Parathyroid adenoma (tissue), 2 donors: ENCODE results near the gene POU3F1.

Source experiments
- H2AFZ ChIP-seq: fragments of 300-600 bp; sonication (generic); one replicate; pipeline ENCODE4 v1.7.0; 2017; ENCODE audit warnings: antibody characterized with exemption, mild to moderate bottlenecking
- H3K27ac ChIP-seq: fragments of 300-600 bp; sonication (generic); one replicate; pipeline ENCODE4 v1.7.0; 2017
- H3K27me3 ChIP-seq: fragments of 300-600 bp; sonication (generic); one replicate; pipeline ENCODE4 v1.7.0; 2017; ENCODE audit warnings: low read length; ENCODE audit not compliant: control insufficient read depth, insufficient read depth
- H3K36me3 ChIP-seq: fragments of 300-600 bp; sonication (generic); one replicate; pipeline ENCODE4 v1.7.0; 2017; ENCODE audit warnings: low read length; ENCODE audit not compliant: control insufficient read depth, insufficient read depth
- H3K4me1 ChIP-seq: fragments of 300-600 bp; sonication (generic); one replicate; pipeline ENCODE4 v1.7.0; 2017; ENCODE audit warnings: control low read depth
- H3K4me2 ChIP-seq: fragments of 300-600 bp; sonication (generic); one replicate; pipeline ENCODE4 v1.7.0; 2017; ENCODE audit warnings: low read length
- H3K4me3 ChIP-seq: fragments of 300-600 bp; sonication (generic); one replicate; pipeline ENCODE4 v1.7.0; 2017; ENCODE audit warnings: low read depth, low read length
- H3K79me2 ChIP-seq: fragments of 300-600 bp; sonication (generic); one replicate; pipeline ENCODE4 v1.7.0; 2017; ENCODE audit warnings: control low read depth
- H3K9ac ChIP-seq: fragments of 300-600 bp; sonication (generic); one replicate; pipeline ENCODE4 v1.7.0; 2017; ENCODE audit warnings: mild to moderate bottlenecking
- H3K9me3 ChIP-seq: fragments of 300-600 bp; sonication (generic); one replicate; pipeline ENCODE4 v1.7.0; 2017; ENCODE audit warnings: low read length; ENCODE audit not compliant: control insufficient read depth
- CTCF ChIP-seq: fragments of 300-600 bp; sonication (generic); IDR thresholded peaks from one replicate; pipeline ENCODE4 v1.7.0; 2017; ENCODE audit warnings: antibody characterized with exemption, mild to moderate bottlenecking
- donor health status: primary hyperparathyroidism.

Gene POU3F1

GRCh38 chr1:38020396-38020795 is 26.2 kb downstream of the POU3F1 start:
- no peaks in the 10 kb centered on the region for H3K27me3 ChIP-seq
- H3K9me3 ChIP-seq: no peaks in the 10 kb centered on the region
- H3K36me3 ChIP-seq: no peaks in the 10 kb centered on the region
- no peak for TF ChIP-seq CTCF
- no peaks in the 10 kb centered on the region for H3K79me2 ChIP-seq
- no peaks in the 10 kb centered on the region for H3K4me1 ChIP-seq
- no peak overlapping the region for H3K9ac ChIP-seq
- H3K4me2 ChIP-seq: no peak overlapping the region
- no peak overlapping the region for H2AFZ ChIP-seq
- H3K4me3 ChIP-seq: no peak overlapping the region
- H3K27ac ChIP-seq: no peak overlapping the region

- H3K79me2 ChIP-seq: no peaks in the 10 kb centered on the region
- no peaks in the 10 kb centered on the region for H3K9me3 ChIP-seq
- H3K36me3 ChIP-seq: no peaks in the 10 kb centered on the region
- H2AFZ ChIP-seq: no peak overlapping the region
- no peaks in the 10 kb centered on the region for H3K4me1 ChIP-seq
- no peak overlapping the region for H3K27ac ChIP-seq
- H3K9ac ChIP-seq: no peak overlapping the region
- H3K4me3 ChIP-seq: no peak overlapping the region
- no peaks in the 10 kb centered on the region for H3K27me3 ChIP-seq
- peak; percentile 36 for TF ChIP-seq CTCF
- H3K4me2 ChIP-seq: no peak overlapping the region
These were observed 27.7 kb downstream of the POU3F1 start for GRCh38 chr1:38018864-38019343.

- H3K4me1 ChIP-seq: peaks cover 2% of the 10 kb centered on the region
- H3K36me3 ChIP-seq: no peaks in the 10 kb centered on the region
- H3K4me2 ChIP-seq: no peak overlapping the region
- H3K9ac ChIP-seq: no peak overlapping the region
- TF ChIP-seq CTCF: no peak
- H2AFZ ChIP-seq: no peak overlapping the region
- no peaks in the 10 kb centered on the region for H3K27me3 ChIP-seq
- H3K79me2 ChIP-seq: peaks cover 4% of the 10 kb centered on the region
- H3K4me3 ChIP-seq: no peak overlapping the region
- no peak overlapping the region for H3K27ac ChIP-seq
- no peaks in the 10 kb centered on the region for H3K9me3 ChIP-seq
These were observed 30.4 kb downstream of the POU3F1 start for GRCh38 chr1:38015978-38016725.

GRCh38 chr1:38014724-38015424 is 31.7 kb downstream of the POU3F1 start:
- peaks cover 2% of the 10 kb centered on the region for H3K4me1 ChIP-seq
- no peak overlapping the region for H3K27ac ChIP-seq
- TF ChIP-seq CTCF: no peak

More at GRCh38 chr1:38014724-38015424, 31.7 kb downstream of the POU3F1 start:
- Histone ChIP-seq H3K9ac (no peak overlapping the region), H3K4me2 (no peak overlapping the region), H3K4me3 (no peak overlapping the region), H3K27me3 (no peaks in the 10 kb centered on the region), H3K36me3 (no peaks in the 10 kb centered on the region), H3K79me2 (peaks cover 4% of the 10 kb centered on the region), H3K9me3 (no peaks in the 10 kb centered on the region), H2AFZ (no peak overlapping the region)
